Tibial nerve (tissue), 4 donors: ENCODE data around the gene GNG7. TPM values are rescaled to one million over a fixed set of nuclear protein-coding genes. Genes with fewer than 3 reads are reported as not detected.
A peak's percentile ranks its signal among the peaks of the same experiment; 100 is the strongest.

Experiments used
- DNase-seq, 2 donors: peaks; one replicate each; pipeline ENCODE4 v3.0.0-alpha.2; 2019; ENCODE audit warnings: low spot score in 2 of 2
- H3K27ac ChIP-seq, 4 donors: fragments of 200-600 bp; sonication (generic) in 3 of 4; one replicate each; pipeline ENCODE4 v1.5.1; 2017 to 2019; ENCODE audit warnings: mild to moderate bottlenecking in 1 of 4
- H3K27me3 ChIP-seq, 2 donors: fragments of 200-600 bp; sonication (generic) in 1 of 2; one replicate each; pipeline versions ENCODE4 v1.5.1 to v1.6.0; 2017 to 2019
- H3K36me3 ChIP-seq, 3 donors: fragments of 200-600 bp; sonication (generic); one replicate each; pipeline ENCODE4 v1.5.1; 2018 to 2019
- H3K4me1 ChIP-seq, 4 donors: fragments of 200-600 bp; sonication (generic) in 3 of 4; one replicate each; pipeline ENCODE4 v1.5.1; 2017 to 2019
- H3K4me3 ChIP-seq, 4 donors: fragments of 200-600 bp; sonication (generic) in 3 of 4; one replicate each; pipeline ENCODE4 v1.5.1; 2017 to 2019; ENCODE audit warnings: mild to moderate bottlenecking in 1 of 4, moderate library complexity in 1 of 4
- H3K9me3 ChIP-seq, 4 donors: fragments of 200-600 bp; sonication (generic) in 3 of 4; one replicate each; pipeline ENCODE4 v1.5.1; 2017 to 2019
- CTCF ChIP-seq, 5 experiments: fragments of 200-600 bp in 3 of 5; fragments of 450-650 bp in 2 of 5; sonication (generic) in 3 of 5; IDR thresholded peaks; one replicate each; pipeline ENCODE4 v1.5.1; 2016 to 2019; ENCODE audit warnings: antibody characterized with exemption in 5 of 5, mild to moderate bottlenecking in 3 of 5, moderate library complexity in 2 of 5
- EP300 ChIP-seq, 2 donors: sonication (generic); formaldehyde crosslinking; IDR thresholded peaks; one replicate each; pipeline ENCODE4 v1.6.1; 2017; ENCODE audit warnings: antibody characterized with exemption in 2 of 2, mild to moderate bottlenecking in 1 of 2
- POLR2A ChIP-seq, 2 donors: fragments of 450-650 bp; IDR thresholded peaks; one replicate each; pipeline ENCODE4 v1.6.1; 2017; ENCODE audit warnings: antibody characterized with exemption in 2 of 2, mild to moderate bottlenecking in 2 of 2, moderate library complexity in 2 of 2
- WGBS, 2 donors: methylation state at CpG; one replicate each; pipeline ENCODE4 v1.1.5; 2018; 5-methylcytosine and 5-hydroxymethylcytosine counted together
- total RNA-seq, 4 donors: library from RNA; depleted of rRNA; stranded (reverse); fragments of >200 nt; gene quantifications; one replicate each; pipeline ENCODE4 v1.1.0, GENCODE V29; 2016

GNG7 gene
- total RNA-seq, 4 donors from 2014 or later: 2.6 to 5.3 (median 3.5) TPM

- Histone ChIP-seq H3K36me3 (peaks cover 0 to 6% (median 0%) of the 10 kb centered on the region in 3 donors), H3K4me1 (peaks cover 0 to 34% (median 12%) of the 10 kb centered on the region in 4 donors), H3K4me3 (no peak overlapping the region), H3K27ac (peak overlapping the region in 2 of 4 donors; percentile 50 to 77), H3K9me3 (no peaks in the 10 kb centered on the region), H3K27me3 (no peaks in the 10 kb centered on the region)
- TF ChIP-seq CTCF (IDR thresholded peaks at IDR 0.05) (no peak), POLR2A (IDR thresholded peaks at IDR 0.05) (no peak), EP300 (IDR thresholded peaks at IDR 0.05) (no peak)
- WGBS, 2 donors: 50 to 54% methylated on average over 30 to 33 of the region's 37 CpGs
- no peak for DNase-seq
Observed at GRCh38 chr19:2556221-2557092, 146.0 kb downstream of the GNG7 start.

GRCh38 chr19:2555422-2556220, 146.9 kb downstream of the GNG7 start:
- Histone ChIP-seq H3K27ac (peak overlapping the region in 2 of 4 donors; percentile 50 to 77), H3K27me3 (no peaks in the 10 kb centered on the region), H3K4me1 (peaks cover 0 to 40% (median 12%) of the 10 kb centered on the region in 4 donors), H3K9me3 (no peaks in the 10 kb centered on the region), H3K4me3 (no peak overlapping the region), H3K36me3 (peaks cover 0 to 6% (median 0%) of the 10 kb centered on the region in 3 donors)
- WGBS, 2 donors: 82 to 84% methylated on average over 29 to 32 of the region's 42 CpGs
- TF ChIP-seq CTCF (IDR thresholded peaks at IDR 0.05) (no peak), POLR2A (IDR thresholded peaks at IDR 0.05) (no peak), EP300 (IDR thresholded peaks at IDR 0.05) (no peak)
- no peak for DNase-seq

- TF ChIP-seq POLR2A (IDR thresholded peaks at IDR 0.05) (no peak), EP300 (IDR thresholded peaks at IDR 0.05) (no peak), CTCF (IDR thresholded peaks at IDR 0.05) (no peak)
- Histone ChIP-seq H3K27me3 (no peaks in the 10 kb centered on the region), H3K4me1 (peaks cover 0 to 48% (median 16%) of the 10 kb centered on the region in 4 donors), H3K9me3 (no peaks in the 10 kb centered on the region), H3K4me3 (no peak overlapping the region), H3K27ac (peak overlapping the region in 2 of 4 donors; percentile 50 to 77), H3K36me3 (no peaks in the 10 kb centered on the region)
- no peak for DNase-seq
- WGBS, 2 donors: 59 to 66% methylated on average over 6 of the region's 6 CpGs
Observed at GRCh38 chr19:2554856-2555255, 147.6 kb downstream of the GNG7 start.

GRCh38 chr19:2553510-2553909, 149.0 kb downstream of the GNG7 start:
- H3K27ac ChIP-seq: no peak overlapping the region
- WGBS, 2 donors: 69 to 80% methylated on average over 4 of the region's 4 CpGs
- no peaks in the 10 kb centered on the region for H3K9me3 ChIP-seq
- no peak overlapping the region for H3K4me3 ChIP-seq
- no peaks in the 10 kb centered on the region for H3K27me3 ChIP-seq
- no peaks in the 10 kb centered on the region for H3K36me3 ChIP-seq
- H3K4me1 ChIP-seq: peaks cover 0 to 60% (median 17%) of the 10 kb centered on the region in 4 donors
- TF ChIP-seq POLR2A (IDR thresholded peaks at IDR 0.05) (no peak), CTCF (IDR thresholded peaks at IDR 0.05) (no peak), EP300 (IDR thresholded peaks at IDR 0.05) (no peak)
- no peak for DNase-seq
